GM06990 (cell line): Measurements from ENCODE around the gene ANKLE2.

Experiments
- DNase-seq: peaks from one replicate; pipeline ENCODE4 v3.0.0-alpha.2; 2011; ENCODE audit not compliant: insufficient read length; ENCODE audit errors: extremely low read depth
- H3K27me3 ChIP-seq: replicated peaks from 2 replicates; pipeline ENCODE4 v1.6.0; 2011; ENCODE audit warnings: low read length; ENCODE audit not compliant: control insufficient read depth, insufficient read depth
- H3K36me3 ChIP-seq: 2 replicates; pipeline ENCODE4 v1.5.1; 2011; ENCODE audit warnings: low read length; ENCODE audit not compliant: control insufficient read depth, insufficient read depth
- H3K4me3 ChIP-seq: replicated peaks from 2 replicates; pipeline ENCODE4 v1.5.1; 2011; ENCODE audit warnings: low read depth, mild to moderate bottlenecking, control low read depth, low read length
- CTCF ChIP-seq: IDR thresholded peaks from 2 replicates; pipeline ENCODE4 v1.5.1; 2011; ENCODE audit warnings: low read length, control low read depth, mild to moderate bottlenecking, inconsistent platforms; ENCODE audit not compliant: insufficient read depth, poor library complexity, severe bottlenecking

ANKLE2 gene

GRCh38 chr12:132690112-132690511 is 71.5 kb downstream of the ANKLE2 start:
- no peak for TF ChIP-seq CTCF
- DNase-seq, result no peak
- H3K27me3 ChIP-seq, result no peaks in the 10 kb centered on the region
- no peaks in the 10 kb centered on the region for H3K36me3 ChIP-seq
- no peak overlapping the region for H3K4me3 ChIP-seq

GRCh38 chr12:132689227-132689626 is 72.4 kb downstream of the ANKLE2 start:
- Histone ChIP-seq H3K27me3 (no peaks in the 10 kb centered on the region), H3K36me3 (no peaks in the 10 kb centered on the region), H3K4me3 (no peak overlapping the region)
- no peak for DNase-seq
- no peak for TF ChIP-seq CTCF

GRCh38 chr12:132687211-132688164 is 74.1 kb downstream of the ANKLE2 start, which contains the start of the genes POLE and PXMP2:
Gene POLE, minus strand, starts transcription at chr12:132687342. Its CDS starts 27 bp downstream, at chr12:132687315.
Gene PXMP2, plus strand, starts transcription at chr12:132687587. Its CDS starts 84 bp downstream, at chr12:132687671.
- no peak for TF ChIP-seq CTCF
- peak; percentile 98 for DNase-seq
- Histone ChIP-seq H3K27me3 (no peaks in the 10 kb centered on the region), H3K36me3 (no peaks in the 10 kb centered on the region), H3K4me3 (peak within 1 kb of the TSS; percentile 77)

GRCh38 chr12:132686825-132687210 is 74.8 kb downstream of the ANKLE2 start:
- no peak for TF ChIP-seq CTCF
- DNase-seq, result no peak
- H3K27me3 ChIP-seq, result no peaks in the 10 kb centered on the region
- H3K36me3 ChIP-seq, result no peaks in the 10 kb centered on the region
- H3K4me3 ChIP-seq, result peak overlapping the region; percentile 77

- no peak for TF ChIP-seq CTCF
- no peaks in the 10 kb centered on the region for H3K27me3 ChIP-seq
- DNase-seq, result no peak
- H3K36me3 ChIP-seq, result peaks cover 3% of the 10 kb centered on the region; the same call in 1 of the 2 replicates
- no peak overlapping the region for H3K4me3 ChIP-seq
Observed at GRCh38 chr12:132685400-132685799, 76.2 kb downstream of the ANKLE2 start.
